B cell (primary cell): ENCODE measurements around the gene FILIP1. TPM values are rescaled to one million over a fixed set of nuclear protein-coding genes. Genes with fewer than 3 reads are reported as not detected.

Experiments used
- ATAC-seq: fragments of 200-7000 bp; cut with Tn5 transposase; one replicate; pipeline ENCODE4 v1.10.0; 2021; ENCODE audit warnings: low read depth, mild to moderate bottlenecking, moderate number of reproducible peaks, moderate library complexity
- CTCF ChIA-PET: fragments of 350-600 bp; sonication (Branson Sonifier 250); formaldehyde crosslinking; loops from one replicate; lab custom pipeline; 2021; ENCODE audit warnings: antibody characterized with exemption, inconsistent platforms; lab: Charles Lee
- POLR2A ChIA-PET: fragments of 350-600 bp; sonication (Branson Sonifier 250); formaldehyde crosslinking; loops from one replicate; lab custom pipeline; 2021; ENCODE audit warnings: antibody characterized with exemption; lab: Charles Lee
- DNase-seq: peaks from one replicate; pipeline ENCODE4 v3.0.0; 2013
- H2AFZ ChIP-seq: 2 replicates; pipeline ENCODE4 v1.6.1; 2012; ENCODE audit warnings: mild to moderate bottlenecking, low read depth, low read length; ENCODE audit not compliant: insufficient read depth, poor library complexity, severe bottlenecking
- H3K27ac ChIP-seq, 2 donors: 1 replicate in 1 of 2; 2 replicates in 1 of 2; pipeline ENCODE4 v1.5.1; 2012 to 2013; ENCODE audit warnings: low read length in 2 of 2, mild to moderate bottlenecking in 2 of 2, moderate library complexity in 1 of 2
- H3K27me3 ChIP-seq, 4 experiments: fragments of 200-600 bp in 1 of 4; sonication (generic) in 1 of 4; replicated peaks in 1 of 4; 1 replicate in 2 of 4; 2 replicates in 2 of 4; pipeline versions ENCODE4 v1.6.1 to v1.7.0; 2013 to 2016; ENCODE audit warnings: low read length in 3 of 4, mild to moderate bottlenecking in 2 of 4, mixed read lengths in 1 of 4, moderate library complexity in 1 of 4; ENCODE audit not compliant: insufficient read depth in 4 of 4, control insufficient read depth in 3 of 4; ENCODE audit errors: control extremely low read depth in 1 of 4
- H3K36me3 ChIP-seq, 2 experiments: replicated peaks in 1 of 2; 1 replicate in 1 of 2; 2 replicates in 1 of 2; pipeline versions ENCODE4 v1.6.1 to v1.7.1; 2013; ENCODE audit warnings: low read length in 1 of 2; ENCODE audit not compliant: insufficient read depth in 2 of 2, control insufficient read depth in 1 of 2; ENCODE audit errors: control extremely low read depth in 1 of 2, extremely low read depth in 1 of 2
- H3K4me1 ChIP-seq, 2 donors: fragments of 200-600 bp in 1 of 2; sonication (generic) in 1 of 2; 1 replicate in 1 of 2; 2 replicates in 1 of 2; pipeline versions ENCODE4 v1.5.1 to v1.6.1; 2013 to 2017; ENCODE audit warnings: low read length in 2 of 2; ENCODE audit not compliant: control insufficient read depth in 2 of 2, insufficient read depth in 2 of 2
- H3K4me2 ChIP-seq: replicated peaks from 2 replicates; pipeline ENCODE3; 2012; ENCODE audit warnings: mild to moderate bottlenecking, low read depth, low read length; ENCODE audit not compliant: poor library complexity, severe bottlenecking
- H3K4me3 ChIP-seq, 5 experiments: fragments of 200-600 bp in 1 of 5; sonication (generic) in 1 of 5; 1 replicate in 3 of 5; 2 replicates in 2 of 5; pipeline versions ENCODE4 v1.5.1 to v1.7.0; 2011 to 2016; ENCODE audit warnings: low read length in 4 of 5, mild to moderate bottlenecking in 4 of 5, low read depth in 2 of 5, control low read depth in 1 of 5, moderate library complexity in 1 of 5; ENCODE audit not compliant: insufficient read depth in 1 of 5; ENCODE audit errors: control extremely low read depth in 1 of 5, extremely low read depth in 1 of 5
- H3K79me2 ChIP-seq: fragments of 200-600 bp; sonication (generic); one replicate; pipeline ENCODE4 v1.6.0; 2016; ENCODE audit warnings: low read length; ENCODE audit not compliant: control insufficient read depth, insufficient read depth
- H3K9ac ChIP-seq: fragments of 200-600 bp; sonication (generic); 2 replicates; pipeline ENCODE4 v1.6.1; 2017; ENCODE audit warnings: mild to moderate bottlenecking, low read length, moderate library complexity
- H3K9me3 ChIP-seq, 3 donors: one replicate each; pipeline versions ENCODE4 v1.6.1 to v1.7.1; 2013; ENCODE audit warnings: low read length in 2 of 3; ENCODE audit not compliant: control insufficient read depth in 2 of 3, insufficient read depth in 1 of 3; ENCODE audit errors: control extremely low read depth in 1 of 3
- H4K20me1 ChIP-seq: 2 replicates; pipeline ENCODE4 v1.6.0; 2012; ENCODE audit warnings: mild to moderate bottlenecking, low read length; ENCODE audit not compliant: insufficient read depth, control insufficient read depth, poor library complexity, severe bottlenecking
- H3K27ac Mint-ChIP-seq: one replicate; pipeline ENCODE4 v1.8.0; 2021; ENCODE audit warnings: mixed read lengths
- H3K27me3 Mint-ChIP-seq: one replicate; pipeline ENCODE4 v1.8.0; 2021; ENCODE audit warnings: mixed read lengths
- H3K4me1 Mint-ChIP-seq: one replicate; pipeline ENCODE4 v1.8.0; 2021; ENCODE audit warnings: mixed read lengths
- H3K4me3 Mint-ChIP-seq: one replicate; pipeline ENCODE4 v1.8.0; 2021; ENCODE audit warnings: mixed read lengths
- H3K9me3 Mint-ChIP-seq: one replicate; pipeline ENCODE4 v1.8.0; 2022; ENCODE audit warnings: mixed read lengths; ENCODE audit not compliant: insufficient read depth
- EZH2 ChIP-seq: IDR thresholded peaks from 2 replicates; pipeline ENCODE4 v1.6.1; 2012; ENCODE audit warnings: borderline replicate concordance, low read depth, mild to moderate bottlenecking, moderate library complexity, low read length; ENCODE audit not compliant: insufficient read depth, poor library complexity, severe bottlenecking
- WGBS: methylation state at CpG from one replicate; pipeline ENCODE4 v1.1.5; 2013; ENCODE audit warnings: missing lambda C conversion rate; ENCODE audit not compliant: insufficient coverage; 5-methylcytosine and 5-hydroxymethylcytosine counted together
- intact Hi-C: fragments of 100-400 bp; cut with micrococcal nuclease; formaldehyde crosslinking; loops from one replicate; pipeline ENCODE4 v1.10.0; 2022
- polyA plus RNA-seq: library from polyadenylated mRNA; depleted of rRNA; stranded (reverse); fragments of >200 nt; gene quantifications from 2 replicates; pipeline ENCODE4 v1.2.3, GENCODE V29; 2012
- total RNA-seq, 2 donors: library from RNA; stranded (reverse); fragments of 120-200 nt in 1 of 2; gene quantifications; 1 replicate in 1 of 2; 2 replicates in 1 of 2; pipeline versions ENCODE4 v1.2.3 to v1.2.4, GENCODE V29; 2013 to 2022
- TF ChIP-seq, protein P1 (sequence below): fragments of 200-600 bp; IDR thresholded peaks from one replicate; pipeline ENCODE4 v1.8.0; 2022; ENCODE audit warnings: antibody characterized with exemption, mild to moderate bottlenecking

Gene FILIP1
- total and polyA plus RNA-seq, 2 donors (not counting 1 experiment from before 2014, with no cell fraction given): not detected

DNA sequence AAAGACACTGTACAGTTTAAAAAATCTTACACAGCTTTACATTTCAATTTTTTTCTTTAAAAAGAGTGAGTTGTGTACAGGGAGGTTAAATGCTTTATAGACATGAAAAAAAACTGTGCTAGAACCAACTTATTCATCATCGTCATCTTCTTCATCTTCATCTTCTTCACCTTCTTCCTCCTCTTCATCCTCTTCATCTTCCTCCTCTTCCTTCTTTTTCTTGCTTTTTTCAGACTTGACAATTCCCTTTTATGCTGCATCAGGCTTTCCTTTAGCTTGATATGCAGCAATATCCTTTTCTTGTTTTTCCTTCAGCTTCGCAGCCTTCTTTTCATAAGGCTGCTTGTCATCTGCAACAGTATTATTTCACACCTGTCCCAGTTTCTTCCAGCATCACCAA, 174.7 kb downstream of the FILIP1 start:
- ATAC-seq (no peak), DNase-seq (no peak)
- no peaks in the 10 kb centered on the region for H3K36me3 ChIP-seq
- WGBS: 80% methylated on average over 1 of the region's 2 CpGs
- H4K20me1 ChIP-seq: no peaks in the 10 kb centered on the region
- Mint-ChIP-seq H3K4me3 (no peak overlapping the region), H3K27me3 (peaks cover 31% of the 10 kb centered on the region), H3K27ac (no peak overlapping the region), H3K4me1 (no peaks in the 10 kb centered on the region), H3K9me3 (no peaks in the 10 kb centered on the region)
- POLR2A ChIA-PET: no interaction called here
- no peaks in the 10 kb centered on the region for H3K9me3 ChIP-seq
- CTCF ChIA-PET: interaction anchor here (1.1 kb wide), 1 partner anchor 52 kb away, joined by 3 read pairs; no protein-coding TSS in a partner anchor
- no peak overlapping the region for H3K4me2 ChIP-seq
- H3K27me3 ChIP-seq: peaks cover 0 to 12% (median 0%) of the 10 kb centered on the region in 4 experiments
- H3K27ac ChIP-seq: no peak overlapping the region
- H3K4me3 ChIP-seq: no peak overlapping the region
- TF ChIP-seq, protein P1, sequence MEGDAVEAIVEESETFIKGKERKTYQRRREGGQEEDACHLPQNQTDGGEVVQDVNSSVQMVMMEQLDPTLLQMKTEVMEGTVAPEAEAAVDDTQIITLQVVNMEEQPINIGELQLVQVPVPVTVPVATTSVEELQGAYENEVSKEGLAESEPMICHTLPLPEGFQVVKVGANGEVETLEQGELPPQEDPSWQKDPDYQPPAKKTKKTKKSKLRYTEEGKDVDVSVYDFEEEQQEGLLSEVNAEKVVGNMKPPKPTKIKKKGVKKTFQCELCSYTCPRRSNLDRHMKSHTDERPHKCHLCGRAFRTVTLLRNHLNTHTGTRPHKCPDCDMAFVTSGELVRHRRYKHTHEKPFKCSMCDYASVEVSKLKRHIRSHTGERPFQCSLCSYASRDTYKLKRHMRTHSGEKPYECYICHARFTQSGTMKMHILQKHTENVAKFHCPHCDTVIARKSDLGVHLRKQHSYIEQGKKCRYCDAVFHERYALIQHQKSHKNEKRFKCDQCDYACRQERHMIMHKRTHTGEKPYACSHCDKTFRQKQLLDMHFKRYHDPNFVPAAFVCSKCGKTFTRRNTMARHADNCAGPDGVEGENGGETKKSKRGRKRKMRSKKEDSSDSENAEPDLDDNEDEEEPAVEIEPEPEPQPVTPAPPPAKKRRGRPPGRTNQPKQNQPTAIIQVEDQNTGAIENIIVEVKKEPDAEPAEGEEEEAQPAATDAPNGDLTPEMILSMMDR: no peak
- TF ChIP-seq EZH2: no peak
- no peaks in the 10 kb centered on the region for H3K4me1 ChIP-seq
- no peak overlapping the region for H2AFZ ChIP-seq
- H3K9ac ChIP-seq: no peak overlapping the region
- intact Hi-C loops: no loop called here
- no peaks in the 10 kb centered on the region for H3K79me2 ChIP-seq

DNA sequence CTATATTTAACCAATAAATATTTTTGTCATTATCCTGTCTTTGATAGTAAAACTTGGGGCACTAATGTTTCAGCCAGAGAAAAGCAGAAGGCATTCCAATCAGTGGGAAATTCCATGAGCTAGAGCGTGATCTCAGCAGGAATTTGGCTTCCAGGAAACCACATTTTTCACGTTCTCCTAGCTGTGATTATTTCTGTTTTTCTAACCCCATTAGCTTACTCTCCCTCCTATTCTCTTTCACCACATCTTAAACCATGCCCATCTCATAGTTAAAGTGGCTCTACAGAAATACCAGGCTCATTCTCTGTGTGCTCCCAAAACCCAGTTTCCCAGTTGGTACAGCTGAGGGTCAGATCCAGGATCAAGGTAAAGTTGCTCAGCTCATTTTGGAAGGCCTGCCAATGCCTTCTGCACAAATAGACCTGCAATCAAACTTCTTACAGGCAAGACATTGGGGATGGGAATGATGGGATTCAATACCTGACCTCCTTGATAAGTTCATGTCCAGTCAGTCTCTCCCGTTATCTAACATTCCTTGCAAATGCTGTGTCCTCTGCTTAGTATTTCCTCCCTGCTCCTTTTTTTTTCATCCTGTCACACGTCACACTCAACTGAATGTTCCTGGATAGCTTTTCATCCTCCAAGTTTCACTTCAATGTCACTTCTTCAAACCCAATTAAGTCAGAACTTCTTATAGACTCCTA, 175.9 kb downstream of the FILIP1 start:
- 72% methylated on average over 4 of the region's 4 CpGs for WGBS
- Histone ChIP-seq H3K27me3 (peaks cover 0 to 12% (median 1%) of the 10 kb centered on the region in 4 experiments), H3K36me3 (no peaks in the 10 kb centered on the region), H2AFZ (no peak overlapping the region), H3K79me2 (no peaks in the 10 kb centered on the region), H3K9me3 (no peaks in the 10 kb centered on the region), H3K4me1 (no peaks in the 10 kb centered on the region), H3K4me3 (no peak overlapping the region), H3K27ac (no peak overlapping the region), H4K20me1 (no peaks in the 10 kb centered on the region), H3K9ac (no peak overlapping the region), H3K4me2 (no peak overlapping the region)
- CTCF ChIA-PET: no interaction called here
- intact Hi-C loops: no loop called here
- no peak overlapping the region for H3K27ac Mint-ChIP-seq
- TF ChIP-seq EZH2: no peak
- TF ChIP-seq, protein P1: no peak
- ATAC-seq: no peak
- H3K9me3 Mint-ChIP-seq: no peaks in the 10 kb centered on the region
- POLR2A ChIA-PET: no interaction called here
- H3K4me1 Mint-ChIP-seq: no peaks in the 10 kb centered on the region
- DNase-seq: no peak
- H3K27me3 Mint-ChIP-seq: peaks cover 39% of the 10 kb centered on the region
- H3K4me3 Mint-ChIP-seq: no peak overlapping the region
